Nephron progenitor cell (in vitro differentiated cells): Measurements from ENCODE around the gene BAG2.

ENCODE experiments used
- DNase-seq: peaks from one replicate; pipeline ENCODE4 v3.0.0; 2021
- H3K27ac Mint-ChIP-seq: 2 replicates; pipeline ENCODE4 v1.8.0; 2021; ENCODE audit warnings: mild to moderate bottlenecking, moderate library complexity, mixed read lengths
- H3K27me3 Mint-ChIP-seq: 2 replicates; pipeline ENCODE4 v1.8.0; 2021; ENCODE audit warnings: mild to moderate bottlenecking, low read depth, mixed read lengths; ENCODE audit not compliant: poor library complexity
- H3K36me3 Mint-ChIP-seq: 2 replicates; pipeline ENCODE4 v1.8.0; 2021; ENCODE audit warnings: low read depth, mixed read lengths
- H3K4me1 Mint-ChIP-seq: 2 replicates; pipeline ENCODE4 v1.8.0; 2021; ENCODE audit warnings: mixed read lengths
- H3K4me3 Mint-ChIP-seq: 2 replicates; pipeline ENCODE4 v1.8.0; 2021; ENCODE audit warnings: mild to moderate bottlenecking, moderate library complexity, mixed read lengths
- H3K9me3 Mint-ChIP-seq: 2 replicates; pipeline ENCODE4 v1.8.0; 2021; ENCODE audit warnings: mild to moderate bottlenecking, moderate library complexity, mixed read lengths
- CTCF ChIP-seq: fragments of 200-600 bp; sonication (generic); IDR thresholded peaks from 2 replicates; pipeline ENCODE4 v1.5.0; 2021; ENCODE audit warnings: antibody characterized with exemption

BAG2 gene

GRCh38 chr6:57163956-57164355 lies 8.2 kb upstream of the BAG2 start:
- H3K9me3 Mint-ChIP-seq = peaks cover 29% of the 10 kb centered on the region
- H3K36me3 Mint-ChIP-seq = peaks cover 72% of the 10 kb centered on the region
- no peaks in the 10 kb centered on the region for H3K4me1 Mint-ChIP-seq
- no peak overlapping the region for H3K4me3 Mint-ChIP-seq
- H3K27ac Mint-ChIP-seq = no peak overlapping the region
- H3K27me3 Mint-ChIP-seq = peaks cover 3% of the 10 kb centered on the region
- no peak for DNase-seq
- TF ChIP-seq CTCF = no peak

- peaks cover 3% of the 10 kb centered on the region for H3K27me3 Mint-ChIP-seq
- H3K9me3 Mint-ChIP-seq = peaks cover 29% of the 10 kb centered on the region
- no peak for DNase-seq
- peaks cover 71% of the 10 kb centered on the region for H3K36me3 Mint-ChIP-seq
- no peak overlapping the region for H3K27ac Mint-ChIP-seq
- H3K4me1 Mint-ChIP-seq = no peaks in the 10 kb centered on the region
- no peak overlapping the region for H3K4me3 Mint-ChIP-seq
- TF ChIP-seq CTCF = no peak
Observed at GRCh38 chr6:57165080-57165479, 7.0 kb upstream of the BAG2 start.

GRCh38 chr6:57173056-57173885 lies 1.1 kb downstream of the BAG2 start:
- Mint-ChIP-seq H3K9me3 (no peaks in the 10 kb centered on the region), H3K36me3 (peaks cover 14% of the 10 kb centered on the region), H3K4me3 (peak overlapping the region; percentile 89), H3K27ac (peak overlapping the region; percentile 96), H3K4me1 (peaks cover 30% of the 10 kb centered on the region), H3K27me3 (peaks cover 4% of the 10 kb centered on the region)
- DNase-seq = peak; percentile 16
- TF ChIP-seq CTCF = no peak

- DNase-seq = no peak
Observed at GRCh38 chr6:57173886-57174510, 1.9 kb downstream of the BAG2 start.

GRCh38 chr6:57174511-57174907 lies 2.4 kb downstream of the BAG2 start:
- no peak overlapping the region for H3K27ac Mint-ChIP-seq
- TF ChIP-seq CTCF = no peak
- H3K4me1 Mint-ChIP-seq = peaks cover 30% of the 10 kb centered on the region

More at GRCh38 chr6:57173886-57174510, 1.9 kb downstream of the BAG2 start:
- Mint-ChIP-seq H3K27me3 (peaks cover 4% of the 10 kb centered on the region), H3K9me3 (no peaks in the 10 kb centered on the region), H3K4me3 (peak overlapping the region; percentile 89), H3K4me1 (peaks cover 30% of the 10 kb centered on the region), H3K36me3 (peaks cover 16% of the 10 kb centered on the region), H3K27ac (no peak overlapping the region)
- TF ChIP-seq CTCF = no peak

More at GRCh38 chr6:57174511-57174907, 2.4 kb downstream of the BAG2 start:
- H3K9me3 Mint-ChIP-seq = no peaks in the 10 kb centered on the region
- peak overlapping the region; percentile 89 for H3K4me3 Mint-ChIP-seq
- peaks cover 21% of the 10 kb centered on the region for H3K36me3 Mint-ChIP-seq
- DNase-seq = no peak
- peaks cover 4% of the 10 kb centered on the region for H3K27me3 Mint-ChIP-seq
